Globus pallidus (tissue), 1 donor: ENCODE data around the gene LOXL3.
"Not testable (repeated sequence)": the region's sequence is repeated elsewhere in the genome, so short reads cannot be mapped to it uniquely, and the experiment has no call there.

Source experiments
- DNase-seq: peaks from one replicate; pipeline ENCODE4 v3.0.0-alpha.2; 2015; ENCODE audit warnings: low spot score

LOXL3 gene

GRCh38 chr2:74488643-74489481 is 64.9 kb downstream of the LOXL3 start:
- DNase-seq, result no peak

GRCh38 chr2:74486141-74486540 is 67.6 kb downstream of the LOXL3 start:
- no peak for DNase-seq

GRCh38 chr2:74483675-74484164 is 70.0 kb downstream of the LOXL3 start:
- not testable (repeated sequence) for DNase-seq

GRCh38 chr2:74482801-74483674 is 70.7 kb downstream of the LOXL3 start, which contains the start of the genes CCDC142 and TTC31:
TSS of gene CCDC142 (minus strand) at chr2:74482998. CDS start at chr2:74482837, 161 bp downstream.
TSS of gene TTC31 (plus strand) at chr2:74483081. CDS start at chr2:74483096, 15 bp downstream.
- peak; percentile 97 for DNase-seq
